ENCODE data around the gene INPP1.
A peak's percentile ranks its signal among the peaks of the same experiment; 100 is the strongest.

INPP1 gene

DNA sequence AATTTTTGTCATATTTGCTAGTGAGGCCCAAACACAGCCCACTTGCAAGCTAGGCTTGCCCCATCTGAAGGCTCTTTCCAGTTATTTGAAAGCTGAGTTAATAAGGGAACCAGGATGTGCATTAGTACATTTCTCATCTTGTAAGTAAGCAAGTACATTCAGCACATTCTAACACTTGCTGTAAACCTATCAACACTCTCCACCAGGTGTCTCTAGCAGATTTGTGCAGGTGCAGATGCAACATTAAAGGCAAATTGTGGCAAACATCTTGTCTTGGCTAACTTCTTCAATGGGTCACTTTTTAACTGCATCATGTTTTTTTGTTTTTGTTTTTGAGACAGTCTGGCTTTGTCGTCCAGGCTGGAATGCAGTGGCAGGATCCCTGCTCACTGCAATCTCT, 39.5 kb downstream of the INPP1 start:
- WGBS, 2 experiments (ENCODE audit: insufficient coverage in 2 of 2): 67 to 89% methylated on average over 1 of the region's 1 CpG
- H3K36me3 ChIP-seq (ENCODE audit: control insufficient read depth, insufficient read depth, low read length): no peaks in the 10 kb centered on the region
- no peaks in the 10 kb centered on the region for H3K4me1 ChIP-seq (ENCODE audit: control insufficient read depth, insufficient read depth, low read length, poor library complexity, severe bottlenecking)
- H3K9me3 ChIP-seq (ENCODE audit: control insufficient read depth, low read length): no peaks in the 10 kb centered on the region
- no peak overlapping the region for H3K27ac ChIP-seq (ENCODE audit: low read depth, low read length, severe bottlenecking)
- H3K4me3 ChIP-seq (ENCODE audit: extremely low read depth, insufficient read depth, low read length, poor library complexity, severe bottlenecking): no peak overlapping the region

DNA sequence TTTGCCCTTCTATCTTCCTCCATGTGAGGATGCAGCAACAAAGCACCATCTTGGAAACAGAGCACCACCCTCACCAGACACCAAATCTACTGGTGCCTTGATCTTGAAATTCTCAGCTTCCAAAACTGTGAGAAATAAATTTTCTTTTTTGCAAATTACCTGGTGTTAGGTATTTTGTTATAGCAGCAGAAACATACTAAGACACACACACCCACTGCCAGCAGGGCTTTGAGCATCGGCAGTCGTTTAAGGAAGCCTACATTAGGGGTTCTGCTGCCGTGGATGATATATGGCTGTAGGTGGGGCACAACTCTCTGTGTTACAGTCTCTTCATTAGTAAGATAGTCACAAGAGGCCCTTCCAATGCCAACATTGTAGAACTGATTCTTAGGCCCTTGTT, 44.0 kb downstream of the INPP1 start:
- 83% methylated on average over 1 of the region's 3 CpGs; no CpG with 5 or more reads in 1 of the 2 experiments for WGBS, 2 experiments (ENCODE audit: insufficient coverage in 2 of 2)
- no peak overlapping the region for H3K4me3 ChIP-seq (ENCODE audit: extremely low read depth, insufficient read depth, low read length, poor library complexity, severe bottlenecking)

DNA sequence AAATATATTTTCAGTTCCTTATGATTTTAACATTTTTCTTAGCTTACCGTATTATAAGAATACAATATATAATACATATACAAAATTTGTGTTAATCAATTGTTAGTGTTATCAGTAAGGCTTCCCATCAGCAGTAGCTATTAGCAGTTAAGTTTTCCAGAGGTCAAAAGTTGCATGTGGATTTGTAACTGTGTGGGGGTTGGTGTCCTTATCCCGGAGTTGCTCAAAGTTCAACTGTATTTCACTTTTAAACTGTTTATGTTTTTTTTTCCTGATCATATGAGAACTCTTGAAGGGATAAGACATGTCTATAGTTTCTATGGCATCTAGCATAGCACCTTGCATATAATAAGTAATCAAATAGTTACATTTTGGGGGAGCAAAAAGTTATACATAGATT, 52.9 kb downstream of the INPP1 start:
- Histone ChIP-seq H3K36me3 (ENCODE audit: control insufficient read depth, insufficient read depth, low read length) (no peaks in the 10 kb centered on the region), H3K4me3 (ENCODE audit: extremely low read depth, insufficient read depth, low read length, poor library complexity, severe bottlenecking) (no peak overlapping the region), H3K27ac (ENCODE audit: low read depth, low read length, severe bottlenecking) (no peak overlapping the region), H3K9me3 (ENCODE audit: control insufficient read depth, low read length) (no peaks in the 10 kb centered on the region), H3K4me1 (ENCODE audit: control insufficient read depth, insufficient read depth, low read length, poor library complexity, severe bottlenecking) (no peaks in the 10 kb centered on the region)
- no CpG with 5 or more reads among the region's 2 CpGs for whole genome bisulfite sequencing, 2 experiments (ENCODE audit: insufficient coverage in 2 of 2)

More for the DNA sequence above, 44.0 kb downstream of the INPP1 start:
- Histone ChIP-seq H3K4me1 (ENCODE audit: control insufficient read depth, insufficient read depth, low read length, poor library complexity, severe bottlenecking) (no peaks in the 10 kb centered on the region), H3K9me3 (ENCODE audit: control insufficient read depth, low read length) (no peaks in the 10 kb centered on the region), H3K36me3 (ENCODE audit: control insufficient read depth, insufficient read depth, low read length) (no peaks in the 10 kb centered on the region), H3K27ac (ENCODE audit: low read depth, low read length, severe bottlenecking) (no peak overlapping the region)

DNA sequence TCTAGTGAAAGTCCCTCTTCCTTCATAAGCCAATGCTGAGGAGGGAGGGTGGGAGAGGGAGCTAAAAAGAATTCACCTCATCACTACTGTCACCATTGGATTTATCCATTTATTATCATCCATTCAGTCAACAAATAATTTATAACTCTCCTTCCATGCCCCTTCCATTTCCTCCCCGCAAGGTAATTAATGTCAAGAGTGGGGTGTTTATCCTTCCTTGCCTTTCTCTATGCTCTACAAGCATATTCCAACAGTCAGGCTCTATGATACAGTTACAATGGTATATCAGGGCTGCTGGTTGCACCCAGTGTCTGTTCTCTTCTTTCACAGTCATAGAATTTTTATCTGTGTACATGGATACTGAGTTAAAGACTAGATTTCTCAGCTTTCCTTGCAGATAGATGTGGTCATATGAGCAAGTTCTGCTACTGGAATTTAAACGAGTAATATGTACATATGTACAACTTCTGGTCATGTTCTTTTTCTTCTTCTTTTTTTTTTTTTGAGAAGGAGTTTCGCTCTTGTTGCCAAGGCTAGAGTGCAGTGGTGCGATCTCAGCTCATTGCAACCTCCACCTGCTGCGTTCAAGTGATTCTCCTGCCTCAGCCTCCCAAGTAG, 59.7 kb downstream of the INPP1 start:
- no peaks in the 10 kb centered on the region for H3K9me3 ChIP-seq (ENCODE audit: control insufficient read depth, low read length)
- no peaks in the 10 kb centered on the region for H3K4me1 ChIP-seq (ENCODE audit: control insufficient read depth, insufficient read depth, low read length, poor library complexity, severe bottlenecking)
- no peak overlapping the region for H3K27ac ChIP-seq (ENCODE audit: low read depth, low read length, severe bottlenecking)
- no peaks in the 10 kb centered on the region for H3K36me3 ChIP-seq (ENCODE audit: control insufficient read depth, insufficient read depth, low read length)
- 45 to 62% methylated on average over 2 of the region's 5 CpGs for WGBS, 2 experiments (ENCODE audit: insufficient coverage in 2 of 2)
- no peak overlapping the region for H3K4me3 ChIP-seq (ENCODE audit: extremely low read depth, insufficient read depth, low read length, poor library complexity, severe bottlenecking)

DNA sequence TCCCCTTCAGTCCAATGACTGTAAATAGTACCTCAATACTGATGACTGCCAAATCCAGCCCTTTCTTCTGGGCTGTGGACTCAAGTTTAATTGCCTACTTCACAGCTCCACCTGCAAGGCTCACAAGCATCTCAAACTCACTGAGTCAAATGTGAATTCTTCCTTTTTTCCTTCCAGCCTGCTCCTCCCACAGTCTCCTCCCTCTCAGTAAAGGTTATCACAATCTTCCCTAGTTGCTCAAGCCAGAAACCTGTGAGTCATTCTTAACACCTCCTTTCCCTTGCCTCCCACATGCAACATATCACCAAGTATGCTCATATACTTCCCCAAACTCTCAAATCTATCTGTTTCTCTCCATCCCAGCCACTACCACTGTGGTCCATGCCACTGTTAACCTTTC, 61.1 kb downstream of the INPP1 start:
- no peaks in the 10 kb centered on the region for H3K4me1 ChIP-seq (ENCODE audit: control insufficient read depth, insufficient read depth, low read length, poor library complexity, severe bottlenecking)
- no peak overlapping the region for H3K4me3 ChIP-seq (ENCODE audit: extremely low read depth, insufficient read depth, low read length, poor library complexity, severe bottlenecking)
- no peaks in the 10 kb centered on the region for H3K36me3 ChIP-seq (ENCODE audit: control insufficient read depth, insufficient read depth, low read length)
- no peak overlapping the region for H3K27ac ChIP-seq (ENCODE audit: low read depth, low read length, severe bottlenecking)
- H3K9me3 ChIP-seq (ENCODE audit: control insufficient read depth, low read length): no peaks in the 10 kb centered on the region

DNA sequence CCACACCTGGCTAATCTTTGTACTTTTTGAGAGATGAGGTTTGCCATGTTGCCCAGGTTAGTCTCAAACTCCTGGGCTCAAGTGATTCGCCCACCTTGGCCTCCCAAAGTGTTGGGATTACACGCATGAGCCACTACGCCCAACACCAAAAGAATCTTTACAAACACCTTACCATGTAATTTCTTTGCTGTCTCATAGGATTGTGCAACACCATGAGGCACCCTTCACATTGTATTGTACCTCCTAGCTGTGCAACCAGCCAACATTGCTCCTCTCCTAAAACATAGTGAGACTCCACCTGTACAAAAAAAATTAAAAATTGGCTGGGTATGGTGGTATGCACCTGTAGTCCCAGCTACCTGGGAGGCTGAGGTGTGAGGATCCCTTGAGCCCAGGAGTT, 61.7 kb downstream of the INPP1 start:
- WGBS, 2 experiments (ENCODE audit: insufficient coverage in 2 of 2): 84 to 93% methylated on average over 3 of the region's 3 CpGs
- Histone ChIP-seq H3K27ac (ENCODE audit: low read depth, low read length, severe bottlenecking) (no peak overlapping the region), H3K36me3 (ENCODE audit: control insufficient read depth, insufficient read depth, low read length) (no peaks in the 10 kb centered on the region), H3K9me3 (ENCODE audit: control insufficient read depth, low read length) (no peaks in the 10 kb centered on the region), H3K4me3 (ENCODE audit: extremely low read depth, insufficient read depth, low read length, poor library complexity, severe bottlenecking) (no peak overlapping the region), H3K4me1 (ENCODE audit: control insufficient read depth, insufficient read depth, low read length, poor library complexity, severe bottlenecking) (no peaks in the 10 kb centered on the region)

DNA sequence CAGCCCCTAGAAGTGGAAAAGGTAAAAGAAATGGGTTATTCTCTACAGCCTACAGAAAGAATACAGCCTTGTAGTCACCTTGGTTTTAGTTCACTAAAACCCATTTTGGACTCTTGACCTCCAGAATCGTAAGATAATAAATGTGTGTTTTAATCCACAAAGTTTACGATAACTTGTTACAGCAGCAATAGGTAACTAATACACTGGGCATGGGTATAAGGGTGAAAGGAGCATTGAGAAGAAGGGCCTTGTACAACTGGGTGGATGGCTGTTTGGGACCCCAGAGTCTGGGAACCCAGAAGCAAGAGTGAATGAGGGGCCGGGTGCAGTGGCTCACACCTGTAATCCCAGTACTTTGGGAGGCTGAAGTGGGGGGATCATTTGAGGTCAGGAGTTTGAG, 62.6 kb downstream of the INPP1 start:
- Histone ChIP-seq H3K4me1 (ENCODE audit: control insufficient read depth, insufficient read depth, low read length, poor library complexity, severe bottlenecking) (no peaks in the 10 kb centered on the region), H3K4me3 (ENCODE audit: extremely low read depth, insufficient read depth, low read length, poor library complexity, severe bottlenecking) (no peak overlapping the region), H3K9me3 (ENCODE audit: control insufficient read depth, low read length) (no peaks in the 10 kb centered on the region), H3K27ac (ENCODE audit: low read depth, low read length, severe bottlenecking) (no peak overlapping the region), H3K36me3 (ENCODE audit: control insufficient read depth, insufficient read depth, low read length) (no peaks in the 10 kb centered on the region)
- WGBS, 2 experiments (ENCODE audit: insufficient coverage in 2 of 2): 100% methylated on average over 2 of the region's 3 CpGs; no CpG with 5 or more reads in 1 of the 2 experiments

DNA sequence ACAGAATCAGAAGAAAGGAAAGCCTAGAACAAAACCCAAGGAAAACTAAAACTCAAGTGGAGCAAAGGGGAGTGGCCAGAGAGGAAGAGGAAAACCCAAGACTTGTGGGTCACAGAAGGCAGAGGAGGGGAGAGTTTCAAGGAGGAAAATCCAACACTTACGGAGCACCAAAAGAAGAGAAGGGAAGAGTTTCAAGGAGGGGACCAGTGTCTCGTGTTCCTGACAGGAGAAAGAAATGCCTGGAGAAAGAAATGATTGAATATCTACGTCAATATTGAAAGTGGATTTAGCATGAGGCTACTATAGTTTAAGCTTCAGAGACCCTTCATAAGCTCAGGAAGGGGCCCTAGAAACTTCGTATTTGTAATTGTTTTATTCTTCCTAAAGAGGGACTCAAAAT, 63.4 kb downstream of the INPP1 start:
- 76 to 86% methylated on average over 3 of the region's 4 CpGs for WGBS, 2 experiments (ENCODE audit: insufficient coverage in 2 of 2)

DNA sequence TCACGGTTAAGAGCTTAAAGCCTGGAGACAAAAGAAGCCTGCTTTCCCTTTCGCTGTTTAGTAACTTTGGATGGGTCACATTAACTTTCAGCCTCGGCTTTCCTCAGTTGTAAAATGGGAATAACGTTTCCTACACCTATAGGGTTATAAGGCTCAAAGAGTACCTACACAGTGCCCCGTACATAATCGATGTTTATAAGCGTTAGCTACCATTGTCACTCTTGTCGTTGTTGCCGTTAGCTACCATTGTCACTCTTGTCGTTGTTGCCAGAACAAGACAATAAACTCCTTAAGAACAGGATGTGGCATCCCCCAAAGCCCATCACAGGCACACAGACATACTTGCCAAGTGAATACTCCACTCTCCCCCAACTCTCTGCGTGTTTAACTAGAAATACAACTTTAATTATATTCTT, 63.9 kb downstream of the INPP1 start:
- H3K36me3 ChIP-seq (ENCODE audit: control insufficient read depth, insufficient read depth, low read length): no peaks in the 10 kb centered on the region
- peak overlapping the region; percentile 59 for H3K27ac ChIP-seq (ENCODE audit: low read depth, low read length, severe bottlenecking)
- H3K9me3 ChIP-seq (ENCODE audit: control insufficient read depth, low read length): no peaks in the 10 kb centered on the region
- H3K4me3 ChIP-seq (ENCODE audit: extremely low read depth, insufficient read depth, low read length, poor library complexity, severe bottlenecking): peak overlapping the region; percentile 44
- H3K4me1 ChIP-seq (ENCODE audit: control insufficient read depth, insufficient read depth, low read length, poor library complexity, severe bottlenecking): no peaks in the 10 kb centered on the region
- WGBS, 2 experiments (ENCODE audit: insufficient coverage in 2 of 2): 25 to 43% methylated on average over 9 of the region's 11 CpGs

More for the DNA sequence above, 63.4 kb downstream of the INPP1 start:
- Histone ChIP-seq H3K4me3 (ENCODE audit: extremely low read depth, insufficient read depth, low read length, poor library complexity, severe bottlenecking) (no peak overlapping the region), H3K9me3 (ENCODE audit: control insufficient read depth, low read length) (no peaks in the 10 kb centered on the region), H3K27ac (ENCODE audit: low read depth, low read length, severe bottlenecking) (no peak overlapping the region), H3K4me1 (ENCODE audit: control insufficient read depth, insufficient read depth, low read length, poor library complexity, severe bottlenecking) (no peaks in the 10 kb centered on the region), H3K36me3 (ENCODE audit: control insufficient read depth, insufficient read depth, low read length) (no peaks in the 10 kb centered on the region)

DNA sequence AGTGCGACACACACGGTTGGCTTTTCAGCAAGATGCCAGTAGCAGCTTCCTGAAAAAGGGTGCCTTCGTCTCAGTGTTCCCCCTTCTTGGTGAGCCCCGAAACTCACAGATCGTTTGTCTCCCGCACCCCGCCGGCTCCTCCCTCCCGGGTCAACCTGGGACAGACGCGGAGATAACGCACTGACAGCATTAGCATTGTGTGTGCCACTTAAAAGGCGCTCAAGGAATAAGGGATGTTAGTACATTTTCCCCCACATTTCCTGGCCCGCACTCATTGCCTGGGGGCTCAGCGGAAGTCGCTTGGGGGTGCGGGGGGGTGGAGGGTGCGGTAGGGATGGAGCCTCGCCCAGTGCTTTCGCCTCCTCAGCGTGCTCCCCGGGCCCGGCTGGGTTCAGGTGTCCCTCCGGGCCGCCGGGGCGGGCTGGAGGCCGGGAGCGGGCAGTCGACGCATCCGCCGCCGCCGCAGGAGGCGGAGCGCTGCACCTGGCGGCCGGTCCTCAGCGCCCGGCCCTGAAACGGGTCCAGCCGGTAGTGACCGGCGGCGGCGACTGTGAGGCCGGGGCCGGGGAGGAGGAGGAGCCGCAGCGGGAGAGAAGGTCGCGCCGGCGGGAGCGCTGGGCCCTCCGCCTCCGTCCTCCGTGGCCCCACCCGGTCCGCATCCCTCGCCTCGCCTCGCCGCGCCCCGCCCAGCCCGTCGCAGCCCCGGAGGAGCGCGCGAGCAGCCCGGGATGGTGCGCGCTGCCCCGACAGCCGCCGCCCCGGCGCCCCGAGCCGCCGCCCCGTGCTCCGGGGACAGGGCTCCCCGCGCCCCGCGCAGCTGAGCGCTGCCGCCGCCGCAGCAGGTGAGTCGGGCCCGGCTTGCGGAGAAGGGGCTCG, 64.5 kb downstream of the INPP1 start, which contains the start of gene MFSD6:
Gene MFSD6 (plus strand): TSS at position 694 of the 876 bp plus-strand sequence. CDS start 27,675 bp downstream, outside the sequence.
- Histone ChIP-seq H3K36me3 (ENCODE audit: control insufficient read depth, insufficient read depth, low read length) (no peaks in the 10 kb centered on the region), H3K9me3 (ENCODE audit: control insufficient read depth, low read length) (no peaks in the 10 kb centered on the region), H3K4me3 (ENCODE audit: extremely low read depth, insufficient read depth, low read length, poor library complexity, severe bottlenecking) (peak within 1 kb of the TSS; percentile 44), H3K4me1 (ENCODE audit: control insufficient read depth, insufficient read depth, low read length, poor library complexity, severe bottlenecking) (no peaks in the 10 kb centered on the region), H3K27ac (ENCODE audit: low read depth, low read length, severe bottlenecking) (peak within 1 kb of the TSS; percentile 59)
- 1 to 2% methylated on average over 44 to 82 of the region's 98 CpGs for WGBS, 2 experiments (ENCODE audit: insufficient coverage in 2 of 2)

Measured in mesodermal cell (in vitro differentiated cells).